ENCODE measurements around the gene MDN1. TPM values are rescaled to one million over a fixed set of nuclear protein-coding genes. Genes with fewer than 3 reads are reported as not detected.

MDN1 gene
- total RNA-seq, 1 experiment from 2014 or later: 20.5 TPM

DNA sequence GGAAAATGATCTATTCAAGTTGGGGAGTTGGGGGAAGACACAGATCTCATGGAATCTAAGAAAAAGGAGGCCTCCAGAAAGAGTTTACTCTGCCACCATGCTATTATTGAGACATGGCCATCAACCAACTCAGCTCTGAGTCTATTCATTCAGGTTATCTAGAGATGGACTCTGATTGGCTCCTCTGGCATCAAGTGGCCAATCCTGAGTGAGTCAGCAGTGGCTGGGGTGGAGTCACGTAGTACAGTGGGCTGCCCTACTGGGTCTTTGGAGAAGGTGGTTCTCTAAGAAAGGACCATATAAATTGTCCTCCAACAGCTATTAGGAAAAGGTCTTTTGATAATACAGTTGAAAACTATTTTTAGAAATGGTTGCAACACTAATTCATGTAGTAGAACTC lies 223.1 kb downstream of the MDN1 start:
- Histone ChIP-seq H3K4me3 (ENCODE audit: low read length) (no peak overlapping the region), H3K9me3 (ENCODE audit: low read length) (no peaks in the 10 kb centered on the region), H3K79me2 (ENCODE audit: low read length) (no peaks in the 10 kb centered on the region), H2AFZ (ENCODE audit: low read length) (no peak overlapping the region), H3F3A (ENCODE audit: low read length, unreplicated experiment) (no peaks in the 10 kb centered on the region), H3K27me3 (ENCODE audit: low read length) (no peaks in the 10 kb centered on the region), H3K27ac (ENCODE audit: low read length) (no peak overlapping the region), H3K4me1 (ENCODE audit: insufficient read depth, low read length) (no peaks in the 10 kb centered on the region), H4K20me1 (ENCODE audit: low read length) (no peaks in the 10 kb centered on the region), H3K9me2 (replicated peaks; ENCODE audit: low read length) (no peaks in the 10 kb centered on the region), H3K9ac (ENCODE audit: low read length) (no peak overlapping the region), H3K4me2 (ENCODE audit: low read length) (no peak overlapping the region), H3K36me3 (ENCODE audit: low read depth, low read length) (no peaks in the 10 kb centered on the region)
- ATAC-seq (no peak), DNase-seq (peak; percentile 12)
- TF ChIP-seq, protein P1, sequence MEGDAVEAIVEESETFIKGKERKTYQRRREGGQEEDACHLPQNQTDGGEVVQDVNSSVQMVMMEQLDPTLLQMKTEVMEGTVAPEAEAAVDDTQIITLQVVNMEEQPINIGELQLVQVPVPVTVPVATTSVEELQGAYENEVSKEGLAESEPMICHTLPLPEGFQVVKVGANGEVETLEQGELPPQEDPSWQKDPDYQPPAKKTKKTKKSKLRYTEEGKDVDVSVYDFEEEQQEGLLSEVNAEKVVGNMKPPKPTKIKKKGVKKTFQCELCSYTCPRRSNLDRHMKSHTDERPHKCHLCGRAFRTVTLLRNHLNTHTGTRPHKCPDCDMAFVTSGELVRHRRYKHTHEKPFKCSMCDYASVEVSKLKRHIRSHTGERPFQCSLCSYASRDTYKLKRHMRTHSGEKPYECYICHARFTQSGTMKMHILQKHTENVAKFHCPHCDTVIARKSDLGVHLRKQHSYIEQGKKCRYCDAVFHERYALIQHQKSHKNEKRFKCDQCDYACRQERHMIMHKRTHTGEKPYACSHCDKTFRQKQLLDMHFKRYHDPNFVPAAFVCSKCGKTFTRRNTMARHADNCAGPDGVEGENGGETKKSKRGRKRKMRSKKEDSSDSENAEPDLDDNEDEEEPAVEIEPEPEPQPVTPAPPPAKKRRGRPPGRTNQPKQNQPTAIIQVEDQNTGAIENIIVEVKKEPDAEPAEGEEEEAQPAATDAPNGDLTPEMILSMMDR (conservative IDR thresholded peaks at IDR 0.05; ENCODE audit: low read depth, low read length): no peak
- no peak for TF ChIP-seq EZH2phosphoT487 (IDR thresholded peaks at IDR 0.05; ENCODE audit: borderline replicate concordance, low read length)
- TF ChIP-seq EZH2 (IDR thresholded peaks at IDR 0.05; ENCODE audit: low read length, unreplicated experiment): no peak
- intact Hi-C loops (cut with micrococcal nuclease): loop anchor here (5.0 kb wide), 2 partner anchors 164 to 224 kb away; partner anchors contain the start of gene ANKRD6
- no TSS peak for BruUV-seq (replicated peaks)
- CTCF ChIA-PET: no interaction called here
- POLR2A ChIA-PET (ENCODE audit: unreplicated experiment): no interaction called here

DNA sequence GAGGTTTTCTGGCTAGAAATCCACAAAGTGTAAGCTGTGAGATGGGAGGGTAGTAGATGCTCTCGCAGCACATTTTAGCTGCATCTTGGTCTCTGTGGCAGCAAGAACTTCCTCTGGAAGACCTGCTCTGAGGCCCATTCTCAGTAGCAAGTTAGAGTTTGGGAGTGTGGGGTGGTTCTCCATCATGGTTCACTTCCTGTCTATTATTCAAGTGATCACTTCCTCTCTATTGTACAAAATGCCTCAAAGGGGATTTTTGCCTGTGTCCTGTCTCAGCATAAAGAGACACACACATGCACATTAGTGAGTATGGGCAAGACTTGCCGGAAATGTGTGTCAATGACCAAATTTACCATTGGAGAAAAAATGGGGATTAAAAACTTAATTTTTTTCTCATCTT lies 223.5 kb downstream of the MDN1 start:
- ChIA-PET CTCF (no interaction called here), POLR2A (ENCODE audit: unreplicated experiment) (no interaction called here)
- no peaks in the 10 kb centered on the region for H3K36me3 ChIP-seq (ENCODE audit: low read depth, low read length)
- no peak overlapping the region for H2AFZ ChIP-seq (ENCODE audit: low read length)
- no peaks in the 10 kb centered on the region for H3K9me3 ChIP-seq (ENCODE audit: low read length)
- H4K20me1 ChIP-seq (ENCODE audit: low read length): no peaks in the 10 kb centered on the region
- ATAC-seq (no peak), DNase-seq (no peak)
- H3K27ac ChIP-seq (ENCODE audit: low read length): no peak overlapping the region
- intact Hi-C loops (cut with micrococcal nuclease): loop anchor here (5.0 kb wide), 2 partner anchors 164 to 224 kb away; partner anchors contain the start of gene ANKRD6
- H3K27me3 ChIP-seq (ENCODE audit: low read length): no peaks in the 10 kb centered on the region
- no peak overlapping the region for H3K4me2 ChIP-seq (ENCODE audit: low read length)
- H3K9ac ChIP-seq (ENCODE audit: low read length): no peak overlapping the region
- TF ChIP-seq EZH2phosphoT487 (IDR thresholded peaks at IDR 0.05; ENCODE audit: borderline replicate concordance, low read length) (no peak), EZH2 (IDR thresholded peaks at IDR 0.05; ENCODE audit: low read length, unreplicated experiment) (no peak)
- BruUV-seq (replicated peaks): no TSS peak
- no peaks in the 10 kb centered on the region for H3K4me1 ChIP-seq (ENCODE audit: insufficient read depth, low read length)
- no peak overlapping the region for H3K4me3 ChIP-seq (ENCODE audit: low read length)
- H3K9me2 ChIP-seq (replicated peaks; ENCODE audit: low read length): no peaks in the 10 kb centered on the region
- H3F3A ChIP-seq (ENCODE audit: low read length, unreplicated experiment): no peaks in the 10 kb centered on the region
- no peaks in the 10 kb centered on the region for H3K79me2 ChIP-seq (ENCODE audit: low read length)

Other genes with a start within 250 kb of the MDN1 start
- 10.5 and 11.2 TPM in 2 replicates for gene LYRM2, start 181.0 kb downstream of the MDN1 start, total RNA-seq (2014; rRNA removed)
- 6.6 and 7.8 TPM in 2 replicates for gene CASP8AP2, start 10.1 kb upstream of the MDN1 start, total RNA-seq (2014; rRNA removed)
- gene GJA10, start 74.7 kb upstream of the MDN1 start, total RNA-seq (2014; rRNA removed): not detected in 2 replicates